Liver (tissue), 9 donors: ENCODE measurements around the gene SIM2. TPM values are rescaled to one million over a fixed set of nuclear protein-coding genes. Genes with fewer than 3 reads are reported as not detected.

ENCODE experiments used
- DNase-seq: peaks from one replicate; pipeline ENCODE4 v3.0.0-alpha.2; 2017; ENCODE audit warnings: low spot score
- H3K27ac ChIP-seq, 2 donors: one replicate each; pipeline ENCODE4 v1.7.0; 2013; ENCODE audit warnings: inconsistent platforms in 2 of 2, low read length in 2 of 2, control low read depth in 1 of 2, low read depth in 1 of 2, mild to moderate bottlenecking in 1 of 2
- H3K27me3 ChIP-seq, 4 donors: one replicate each; pipeline versions ENCODE4 v1.6.1 to v1.7.0; 2013; ENCODE audit warnings: low read length in 3 of 4, inconsistent platforms in 1 of 4, mild to moderate bottlenecking in 1 of 4, moderate library complexity in 1 of 4; ENCODE audit not compliant: control insufficient read depth in 4 of 4, insufficient read depth in 4 of 4
- H3K36me3 ChIP-seq, 4 donors: one replicate each; pipeline versions ENCODE4 v1.6.1 to v1.7.0; 2013; ENCODE audit warnings: low read length in 3 of 4, mild to moderate bottlenecking in 3 of 4, low read depth in 1 of 4, moderate library complexity in 1 of 4; ENCODE audit not compliant: control insufficient read depth in 4 of 4, insufficient read depth in 3 of 4
- H3K4me1 ChIP-seq, 4 donors: one replicate each; pipeline versions ENCODE4 v1.6.1 to v1.7.0; 2013; ENCODE audit warnings: low read length in 3 of 4, mild to moderate bottlenecking in 3 of 4, moderate library complexity in 1 of 4; ENCODE audit not compliant: control insufficient read depth in 4 of 4, insufficient read depth in 4 of 4
- H3K4me3 ChIP-seq, 3 donors: one replicate each; pipeline versions ENCODE4 v1.6.1 to v1.7.0; 2013; ENCODE audit warnings: low read length in 3 of 3, control low read depth in 1 of 3, low read depth in 1 of 3, mild to moderate bottlenecking in 1 of 3
- H3K9ac ChIP-seq, 2 donors: one replicate each; pipeline ENCODE4 v1.7.0; 2013; ENCODE audit warnings: low read length in 2 of 2, mild to moderate bottlenecking in 2 of 2, moderate library complexity in 2 of 2, control low read depth in 1 of 2, low read depth in 1 of 2
- H3K9me3 ChIP-seq, 4 donors: one replicate each; pipeline versions ENCODE4 v1.6.1 to v1.7.0; 2013; ENCODE audit warnings: low read length in 3 of 4; ENCODE audit not compliant: control insufficient read depth in 4 of 4
- CTCF ChIP-seq: fragments of 150-350 bp; IDR thresholded peaks from 2 replicates; pipeline ENCODE4 v1.5.1; 2017; ENCODE audit warnings: improper control_type of control experiment, low read depth, low read length; ENCODE audit not compliant: missing input control
- EGR1 ChIP-seq, 2 donors: IDR thresholded peaks; 2 replicates each; pipeline ENCODE4 v1.6.1; 2016 to 2018; ENCODE audit warnings: antibody characterized with exemption in 2 of 2, low read depth in 2 of 2
- FOXA1 ChIP-seq: IDR thresholded peaks from 2 replicates; pipeline ENCODE4 v1.6.1; 2016; ENCODE audit warnings: antibody characterized with exemption
- FOXA2 ChIP-seq: IDR thresholded peaks from 2 replicates; pipeline ENCODE4 v1.6.1; 2016; ENCODE audit warnings: antibody characterized with exemption
- GABPA ChIP-seq, 2 donors: IDR thresholded peaks in 1 of 2; conservative IDR thresholded peaks in 1 of 2; 2 replicates each; pipeline ENCODE4 v1.6.1; 2016; ENCODE audit warnings: antibody characterized with exemption in 2 of 2, mild to moderate bottlenecking in 1 of 2, moderate library complexity in 1 of 2
- HNF4A ChIP-seq, 2 donors: conservative IDR thresholded peaks; 2 replicates each; pipeline ENCODE4 v1.6.1; 2016; ENCODE audit warnings: antibody characterized with exemption in 2 of 2, mild to moderate bottlenecking in 2 of 2
- HNF4G ChIP-seq: IDR thresholded peaks from 2 replicates; pipeline ENCODE4 v1.6.1; 2016; ENCODE audit warnings: antibody characterized with exemption
- JUND ChIP-seq, 2 donors: IDR thresholded peaks; 2 replicates each; pipeline ENCODE4 v1.6.1; 2016; ENCODE audit warnings: antibody characterized with exemption in 2 of 2
- MAX ChIP-seq: IDR thresholded peaks from 2 replicates; pipeline ENCODE4 v1.6.1; 2016; ENCODE audit warnings: antibody characterized with exemption
- NR2F2 ChIP-seq: IDR thresholded peaks from 2 replicates; pipeline ENCODE4 v1.6.1; 2016; ENCODE audit warnings: antibody characterized with exemption
- RAD21 ChIP-seq, 2 donors: IDR thresholded peaks; 2 replicates each; pipeline ENCODE4 v1.6.1; 2016; ENCODE audit warnings: antibody characterized with exemption in 2 of 2, mild to moderate bottlenecking in 2 of 2
- REST ChIP-seq: IDR thresholded peaks from 2 replicates; pipeline ENCODE4 v1.6.1; 2016; ENCODE audit warnings: antibody characterized with exemption, mild to moderate bottlenecking
- RXRA ChIP-seq, 2 donors: IDR thresholded peaks; 2 replicates each; pipeline ENCODE4 v1.6.1; 2017 to 2018; ENCODE audit warnings: antibody characterized with exemption in 2 of 2, mild to moderate bottlenecking in 1 of 2
- SP1 ChIP-seq: IDR thresholded peaks from 2 replicates; pipeline ENCODE4 v1.6.1; 2018; ENCODE audit warnings: antibody characterized with exemption, mild to moderate bottlenecking
- TAF1 ChIP-seq: conservative IDR thresholded peaks from 2 replicates; pipeline ENCODE4 v1.6.1; 2016; ENCODE audit warnings: antibody characterized with exemption, mild to moderate bottlenecking
- YY1 ChIP-seq: IDR thresholded peaks from 2 replicates; pipeline ENCODE4 v1.6.1; 2016; ENCODE audit warnings: antibody characterized with exemption, mild to moderate bottlenecking
- WGBS: extraction: QIAGEN DNeasy Blood & Tissue Kit; methylation state at CpG from one replicate; pipeline ENCODE4 v1.1.7; 2013; 5-methylcytosine and 5-hydroxymethylcytosine counted together
- polyA plus RNA-seq, 2 donors: library from polyadenylated mRNA; stranded (reverse) in 1 of 2; unstranded in 1 of 2; fragments of 200-250 nt in 1 of 2; fragments of >200 nt in 1 of 2; fragmentation: Nextera tagmentation in 1 of 2; extraction: Ambion mirVana in 1 of 2; gene quantifications; one replicate each; pipeline versions ENCODE4 v1.2.1 to v1.2.3, GENCODE V29; 2013 to 2015
- total RNA-seq, 2 donors: library from RNA; depleted of rRNA; stranded (reverse); fragments of >200 nt; gene quantifications; one replicate each; pipeline ENCODE4 v1.2.3, GENCODE V29; 2014
- TF ChIP-seq, protein P1 (sequence below): IDR thresholded peaks from 2 replicates; pipeline ENCODE4 v1.6.1; 2016; ENCODE audit warnings: antibody characterized with exemption
- TF ChIP-seq, protein P2 (sequence below): IDR thresholded peaks from 2 replicates; pipeline ENCODE4 v1.6.1; 2016; ENCODE audit warnings: antibody characterized with exemption
- donor health status: healthy.
- donor health status: healthy.
- donor health status: healthy.
- donor health status: healthy.
- donor health status: healthy.

Gene SIM2
- total and polyA plus RNA-seq, 4 donors = 0.19 TPM; not detected in 3

GRCh38 chr21:36716387-36716786 lies 17.5 kb downstream of the SIM2 start:
- peaks cover 0 to 31% (median 8%) of the 10 kb centered on the region in 4 donors for H3K27me3 ChIP-seq
- H3K4me1 ChIP-seq = no peaks in the 10 kb centered on the region
- TF ChIP-seq SP1 (no peak), HNF4G (no peak), NR2F2 (no peak), TAF1 (no peak), REST (no peak), HNF4A (conservative IDR thresholded peaks at IDR 0.05) (no peak), CTCF (no peak), GABPA (IDR thresholded peaks at IDR 0.05 in 1 of 2, conservative IDR thresholded peaks at IDR 0.05 in 1 of 2) (no peak), FOXA1 (no peak), EGR1 (IDR thresholded peaks at IDR 0.05; ENCODE audit: low read depth in 2 of 2) (no peak)
- TF ChIP-seq, protein P1, sequence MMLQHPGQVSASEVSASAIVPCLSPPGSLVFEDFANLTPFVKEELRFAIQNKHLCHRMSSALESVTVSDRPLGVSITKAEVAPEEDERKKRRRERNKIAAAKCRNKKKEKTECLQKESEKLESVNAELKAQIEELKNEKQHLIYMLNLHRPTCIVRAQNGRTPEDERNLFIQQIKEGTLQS = no peak
- TF ChIP-seq, protein P2, sequence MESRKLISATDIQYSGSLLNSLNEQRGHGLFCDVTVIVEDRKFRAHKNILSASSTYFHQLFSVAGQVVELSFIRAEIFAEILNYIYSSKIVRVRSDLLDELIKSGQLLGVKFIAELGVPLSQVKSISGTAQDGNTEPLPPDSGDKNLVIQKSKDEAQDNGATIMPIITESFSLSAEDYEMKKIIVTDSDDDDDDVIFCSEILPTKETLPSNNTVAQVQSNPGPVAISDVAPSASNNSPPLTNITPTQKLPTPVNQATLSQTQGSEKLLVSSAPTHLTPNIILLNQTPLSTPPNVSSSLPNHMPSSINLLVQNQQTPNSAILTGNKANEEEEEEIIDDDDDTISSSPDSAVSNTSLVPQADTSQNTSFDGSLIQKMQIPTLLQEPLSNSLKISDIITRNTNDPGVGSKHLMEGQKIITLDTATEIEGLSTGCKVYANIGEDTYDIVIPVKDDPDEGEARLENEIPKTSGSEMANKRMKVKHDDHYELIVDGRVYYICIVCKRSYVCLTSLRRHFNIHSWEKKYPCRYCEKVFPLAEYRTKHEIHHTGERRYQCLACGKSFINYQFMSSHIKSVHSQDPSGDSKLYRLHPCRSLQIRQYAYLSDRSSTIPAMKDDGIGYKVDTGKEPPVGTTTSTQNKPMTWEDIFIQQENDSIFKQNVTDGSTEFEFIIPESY = no peak
- WGBS = 83% methylated on average over 2 of the region's 2 CpGs
- H3K9ac ChIP-seq = no peak overlapping the region
- H3K36me3 ChIP-seq = no peaks in the 10 kb centered on the region
- H3K4me3 ChIP-seq = no peak overlapping the region
- no peaks in the 10 kb centered on the region for H3K9me3 ChIP-seq
- no peak overlapping the region for H3K27ac ChIP-seq
- DNase-seq = no peak

GRCh38 chr21:36716836-36717235 lies 17.9 kb downstream of the SIM2 start:
- WGBS = 67% methylated on average over 9 of the region's 9 CpGs
- peaks cover 0 to 33% (median 8%) of the 10 kb centered on the region in 4 donors for H3K27me3 ChIP-seq
- TF ChIP-seq FOXA1 (no peak), FOXA2 (no peak), JUND (IDR thresholded peaks at IDR 0.05) (no peak), EGR1 (IDR thresholded peaks at IDR 0.05; ENCODE audit: low read depth in 2 of 2) (no peak), TAF1 (no peak), HNF4A (conservative IDR thresholded peaks at IDR 0.05) (no peak), GABPA (IDR thresholded peaks at IDR 0.05 in 1 of 2, conservative IDR thresholded peaks at IDR 0.05 in 1 of 2) (no peak), HNF4G (no peak), RAD21 (IDR thresholded peaks at IDR 0.05) (no peak), MAX (no peak), YY1 (no peak), SP1 (no peak), REST (no peak), RXRA (IDR thresholded peaks at IDR 0.05) (no peak)
- TF ChIP-seq, protein P2 = no peak
- TF ChIP-seq, protein P1 = no peak

More at GRCh38 chr21:36716836-36717235, 17.9 kb downstream of the SIM2 start:
- H3K4me3 ChIP-seq = no peak overlapping the region
- DNase-seq = no peak
- no peak overlapping the region for H3K9ac ChIP-seq
- H3K4me1 ChIP-seq = no peaks in the 10 kb centered on the region
- H3K9me3 ChIP-seq = no peaks in the 10 kb centered on the region
- no peak overlapping the region for H3K27ac ChIP-seq
- H3K36me3 ChIP-seq = no peaks in the 10 kb centered on the region
